Measurements from ENCODE around the gene SP140. TPM values are rescaled to one million over a fixed set of nuclear protein-coding genes. Genes with fewer than 3 reads are reported as not detected.

SP140 gene
- total and polyA plus RNA-seq, 8 donors, result 0.12 to 1.5 (median 0.34) TPM

DNA sequence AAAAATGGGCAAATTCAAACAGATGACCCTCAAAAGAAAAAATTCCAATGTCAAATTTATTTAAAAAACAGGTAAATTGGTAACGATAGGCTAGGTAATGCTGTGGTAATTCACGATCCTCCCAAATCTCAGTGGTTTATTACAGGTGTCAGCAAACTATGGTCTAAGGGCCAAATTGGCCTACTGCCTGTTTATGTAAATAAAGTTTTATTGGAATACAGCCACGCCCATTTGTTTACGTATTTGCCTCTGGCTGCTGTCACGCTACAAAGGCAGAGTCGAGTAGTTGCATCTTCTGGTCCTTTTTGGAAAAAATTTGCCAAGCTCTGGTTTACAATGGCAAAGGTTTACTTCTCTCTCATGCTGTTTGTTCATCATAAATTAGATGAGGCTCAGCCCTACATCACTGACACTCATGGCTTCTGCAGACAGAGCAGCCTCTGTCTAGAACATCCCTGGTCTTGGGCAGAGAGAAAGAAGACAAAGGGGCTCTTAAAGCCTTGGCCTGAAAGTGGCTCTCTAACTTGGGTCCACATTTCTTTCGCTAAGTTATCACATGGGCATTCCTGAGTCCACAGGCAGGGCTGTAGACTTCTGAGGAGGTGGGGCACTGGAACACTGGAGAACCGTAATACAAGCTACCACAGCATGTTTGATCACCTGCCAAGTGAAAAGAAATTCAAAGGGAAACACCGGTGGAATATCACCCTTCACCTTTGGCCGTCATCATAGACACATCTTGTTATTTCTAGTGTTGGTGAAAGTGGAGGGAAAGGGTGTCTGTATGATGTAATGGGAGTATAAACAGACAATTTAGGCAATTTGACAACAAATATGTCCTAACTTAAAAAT, 40.6 kb upstream of the SP140 start:
- TF ChIP-seq, protein P1, sequence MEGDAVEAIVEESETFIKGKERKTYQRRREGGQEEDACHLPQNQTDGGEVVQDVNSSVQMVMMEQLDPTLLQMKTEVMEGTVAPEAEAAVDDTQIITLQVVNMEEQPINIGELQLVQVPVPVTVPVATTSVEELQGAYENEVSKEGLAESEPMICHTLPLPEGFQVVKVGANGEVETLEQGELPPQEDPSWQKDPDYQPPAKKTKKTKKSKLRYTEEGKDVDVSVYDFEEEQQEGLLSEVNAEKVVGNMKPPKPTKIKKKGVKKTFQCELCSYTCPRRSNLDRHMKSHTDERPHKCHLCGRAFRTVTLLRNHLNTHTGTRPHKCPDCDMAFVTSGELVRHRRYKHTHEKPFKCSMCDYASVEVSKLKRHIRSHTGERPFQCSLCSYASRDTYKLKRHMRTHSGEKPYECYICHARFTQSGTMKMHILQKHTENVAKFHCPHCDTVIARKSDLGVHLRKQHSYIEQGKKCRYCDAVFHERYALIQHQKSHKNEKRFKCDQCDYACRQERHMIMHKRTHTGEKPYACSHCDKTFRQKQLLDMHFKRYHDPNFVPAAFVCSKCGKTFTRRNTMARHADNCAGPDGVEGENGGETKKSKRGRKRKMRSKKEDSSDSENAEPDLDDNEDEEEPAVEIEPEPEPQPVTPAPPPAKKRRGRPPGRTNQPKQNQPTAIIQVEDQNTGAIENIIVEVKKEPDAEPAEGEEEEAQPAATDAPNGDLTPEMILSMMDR (IDR thresholded peaks at IDR 0.05), result no peak
- no peak for ATAC-seq

DNA sequence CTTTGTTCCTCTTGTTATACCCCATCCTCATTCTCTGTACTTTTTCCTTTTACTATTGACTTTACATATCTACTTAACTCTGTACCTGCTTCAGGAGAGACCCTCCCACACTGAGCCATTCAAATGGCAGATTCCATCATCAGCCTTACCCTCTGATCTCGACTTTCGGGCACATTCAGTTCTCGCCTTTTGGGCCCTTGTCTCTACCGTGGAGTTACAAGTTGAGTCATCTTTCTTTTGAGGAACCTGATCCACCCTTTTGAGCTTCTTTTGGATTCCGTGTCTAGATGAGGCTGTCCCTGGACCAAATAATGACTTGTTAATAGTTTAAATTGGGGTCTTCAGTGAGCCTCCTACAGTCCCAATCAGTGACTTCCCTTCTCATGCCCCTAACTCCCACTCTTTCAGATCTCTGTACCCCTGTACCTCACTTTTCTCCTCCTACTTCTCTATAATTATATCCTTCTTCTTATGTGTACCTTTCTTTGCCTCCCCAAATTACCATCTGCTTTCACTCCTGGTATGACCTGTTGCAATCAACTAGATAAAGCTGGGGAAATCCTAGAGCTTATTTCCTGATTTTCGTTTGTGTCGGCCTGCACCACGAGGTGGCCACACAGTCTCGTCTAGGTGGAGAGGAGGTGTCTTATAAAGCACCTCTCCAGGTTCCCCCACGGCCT, 23.0 kb upstream of the SP140 start:
- H3K4me3 ChIP-seq, result no peak overlapping the region
- H3K9me3 ChIP-seq, result no peaks in the 10 kb centered on the region
- H3K4me1 ChIP-seq, result no peaks in the 10 kb centered on the region
- intact Hi-C loops (cut with DNase I), result no loop called here
- H3K27me3 ChIP-seq, result no peaks in the 10 kb centered on the region
- H3K36me3 ChIP-seq, result peaks cover 0 to 17% (median 3%) of the 10 kb centered on the region in 3 donors
- DNase-seq (no peak), FAIRE-seq (no peak), ATAC-seq (no peak)
- TF ChIP-seq, protein P1 (IDR thresholded peaks at IDR 0.05), result no peak
- 84 to 87% methylated on average over 10 of the region's 10 CpGs for WGBS, 2 donors
- no peak overlapping the region for H3K27ac ChIP-seq

More for the DNA sequence above, 40.6 kb upstream of the SP140 start:
- DNase-seq (no peak), FAIRE-seq (no peak)
- Histone ChIP-seq H3K27ac (no peak overlapping the region), H3K4me1 (no peaks in the 10 kb centered on the region), H3K4me3 (no peak overlapping the region), H3K9me3 (no peaks in the 10 kb centered on the region), H3K27me3 (no peaks in the 10 kb centered on the region), H3K36me3 (peaks cover 0 to 4% (median 0%) of the 10 kb centered on the region in 3 donors)
- 69 to 70% methylated on average over 10 of the region's 10 CpGs for WGBS, 2 donors
- intact Hi-C loops (cut with DNase I), result no loop called here

DNA sequence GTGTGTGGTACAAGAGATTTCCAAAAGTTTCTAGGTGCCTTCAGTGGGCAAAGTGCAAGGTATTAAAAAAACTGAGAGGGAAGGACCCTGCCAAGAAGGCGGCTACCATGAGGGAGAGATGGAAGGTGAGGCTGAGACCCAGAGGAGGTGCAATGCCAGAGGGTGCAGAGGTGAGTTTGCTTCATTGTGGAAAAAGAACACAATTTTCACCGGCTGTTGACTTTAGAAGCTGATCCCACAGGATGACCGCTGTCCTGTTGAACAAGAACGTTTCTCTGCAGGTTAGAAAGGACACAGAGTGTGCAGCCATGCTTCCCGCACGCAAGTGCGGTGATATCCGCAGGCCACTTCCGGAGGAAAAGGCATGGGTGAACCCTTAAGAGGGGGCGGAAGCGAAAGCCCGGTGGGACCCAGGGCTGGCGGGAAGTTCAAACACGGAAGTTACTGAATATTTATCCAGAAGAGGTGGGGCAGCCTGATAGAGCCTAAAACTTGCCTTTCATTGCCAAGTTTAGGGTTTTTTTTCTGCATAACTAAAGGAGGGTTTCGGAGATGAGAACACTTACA, 22.3 kb upstream of the SP140 start:
- intact Hi-C loops (cut with DNase I), result no loop called here
- DNase-seq (no peak), ATAC-seq (no peak), FAIRE-seq (no peak)
- peaks cover 0 to 24% (median 3%) of the 10 kb centered on the region in 3 donors for H3K36me3 ChIP-seq
- no peak overlapping the region for H3K4me3 ChIP-seq
- H3K9me3 ChIP-seq, result no peaks in the 10 kb centered on the region
- 90 to 93% methylated on average over 15 of the region's 15 CpGs for WGBS, 2 donors
- TF ChIP-seq, protein P1 (IDR thresholded peaks at IDR 0.05), result no peak
- H3K27ac ChIP-seq, result no peak overlapping the region
- no peaks in the 10 kb centered on the region for H3K4me1 ChIP-seq
- no peaks in the 10 kb centered on the region for H3K27me3 ChIP-seq

DNA sequence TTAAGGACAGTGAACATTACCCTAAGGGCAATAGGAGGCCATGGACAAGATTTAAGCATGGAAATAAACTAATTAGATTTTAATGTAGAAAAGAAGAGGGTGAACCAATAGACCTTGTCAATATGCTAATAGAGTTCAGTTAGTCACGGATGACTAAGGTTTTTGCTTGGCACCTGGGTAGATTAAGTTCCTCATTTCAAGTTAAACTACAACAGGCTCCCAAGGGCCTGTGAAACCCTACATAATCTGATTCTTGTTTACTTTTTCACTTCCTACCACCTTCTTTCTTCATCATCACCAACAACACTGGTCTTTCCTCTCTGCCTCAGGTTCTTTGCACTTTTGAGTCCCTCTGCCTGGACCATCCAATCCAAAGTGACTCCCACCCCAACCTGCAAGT, 20.5 kb upstream of the SP140 start:
- Histone ChIP-seq H3K27ac (no peak overlapping the region), H3K36me3 (peaks cover 0 to 39% (median 10%) of the 10 kb centered on the region in 3 donors), H3K4me3 (no peak overlapping the region), H3K27me3 (no peaks in the 10 kb centered on the region), H3K4me1 (no peaks in the 10 kb centered on the region), H3K9me3 (no peaks in the 10 kb centered on the region)
- DNase-seq (no peak), ATAC-seq (no peak), FAIRE-seq (no peak)
- WGBS, 2 donors, result 67 to 80% methylated on average over 1 of the region's 1 CpG
- TF ChIP-seq, protein P1 (IDR thresholded peaks at IDR 0.05), result no peak
- intact Hi-C loops (cut with DNase I), result no loop called here
